GM10266 (cell line): ENCODE measurements around the gene CHST4.
"Not testable (repeated sequence)": the region's sequence is repeated elsewhere in the genome, so short reads cannot be mapped to it uniquely, and the experiment has no call there.

ENCODE experiments used
- DNase-seq: peaks from one replicate; pipeline ENCODE4 v3.0.0; 2012; ENCODE audit errors: extremely low spot score
- TF ChIP-seq, protein P1 (sequence below): IDR thresholded peaks from 2 replicates; pipeline ENCODE4 v1.5.1; 2012; ENCODE audit warnings: mild to moderate bottlenecking, low read depth; ENCODE audit not compliant: control insufficient read depth, insufficient read depth; ENCODE audit errors: missing control alignments

The CHST4 gene

GRCh38 chr16:71547168-71547567 lies 20.9 kb downstream of the CHST4 start:
- TF ChIP-seq, protein P1, sequence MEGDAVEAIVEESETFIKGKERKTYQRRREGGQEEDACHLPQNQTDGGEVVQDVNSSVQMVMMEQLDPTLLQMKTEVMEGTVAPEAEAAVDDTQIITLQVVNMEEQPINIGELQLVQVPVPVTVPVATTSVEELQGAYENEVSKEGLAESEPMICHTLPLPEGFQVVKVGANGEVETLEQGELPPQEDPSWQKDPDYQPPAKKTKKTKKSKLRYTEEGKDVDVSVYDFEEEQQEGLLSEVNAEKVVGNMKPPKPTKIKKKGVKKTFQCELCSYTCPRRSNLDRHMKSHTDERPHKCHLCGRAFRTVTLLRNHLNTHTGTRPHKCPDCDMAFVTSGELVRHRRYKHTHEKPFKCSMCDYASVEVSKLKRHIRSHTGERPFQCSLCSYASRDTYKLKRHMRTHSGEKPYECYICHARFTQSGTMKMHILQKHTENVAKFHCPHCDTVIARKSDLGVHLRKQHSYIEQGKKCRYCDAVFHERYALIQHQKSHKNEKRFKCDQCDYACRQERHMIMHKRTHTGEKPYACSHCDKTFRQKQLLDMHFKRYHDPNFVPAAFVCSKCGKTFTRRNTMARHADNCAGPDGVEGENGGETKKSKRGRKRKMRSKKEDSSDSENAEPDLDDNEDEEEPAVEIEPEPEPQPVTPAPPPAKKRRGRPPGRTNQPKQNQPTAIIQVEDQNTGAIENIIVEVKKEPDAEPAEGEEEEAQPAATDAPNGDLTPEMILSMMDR: no peak
- no peak for DNase-seq

- TF ChIP-seq, protein P1: no peak
- DNase-seq: no peak
These were observed 26.7 kb downstream of the CHST4 start for GRCh38 chr16:71552698-71553503.

- no peak for DNase-seq
- TF ChIP-seq, protein P1: no peak
These were observed 29.1 kb downstream of the CHST4 start for GRCh38 chr16:71555230-71555891.

GRCh38 chr16:71557299-71557698 lies 31.1 kb downstream of the CHST4 start:
- DNase-seq: no peak
- TF ChIP-seq, protein P1: no peak

DNA sequence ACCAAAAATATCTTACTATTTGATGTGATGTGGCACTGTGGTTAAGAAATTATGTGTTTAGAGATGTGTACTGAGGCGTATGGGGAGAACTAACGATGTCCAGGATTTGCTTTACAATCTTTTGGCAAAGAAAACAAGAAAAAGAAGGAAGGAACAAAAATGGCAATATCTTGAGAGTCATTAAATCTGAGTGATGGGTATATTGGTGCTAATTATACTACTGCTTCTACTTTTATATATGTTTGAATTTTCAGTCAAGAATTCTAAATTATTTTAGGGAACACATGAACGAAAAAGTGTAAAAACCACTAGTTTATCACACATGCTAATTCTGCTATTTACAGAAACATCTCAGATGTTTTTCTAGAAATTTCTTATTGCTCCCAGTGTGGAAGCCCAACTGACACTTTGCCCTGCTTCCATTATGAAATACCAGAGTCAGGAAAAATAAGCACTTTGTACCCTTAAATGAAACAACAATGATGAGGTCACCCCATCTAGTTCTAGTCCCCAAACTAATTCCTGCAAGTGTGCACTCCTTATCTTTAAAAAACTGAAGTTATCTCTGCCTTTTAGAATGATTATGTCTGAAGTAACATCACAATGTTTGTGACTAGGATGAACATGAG lies 31.8 kb downstream of the CHST4 start:
- TF ChIP-seq, protein P1: no peak
- no peak for DNase-seq

GRCh38 chr16:71559855-71560254 lies 33.6 kb downstream of the CHST4 start:
- DNase-seq: no peak
- TF ChIP-seq, protein P1: no peak

DNA sequence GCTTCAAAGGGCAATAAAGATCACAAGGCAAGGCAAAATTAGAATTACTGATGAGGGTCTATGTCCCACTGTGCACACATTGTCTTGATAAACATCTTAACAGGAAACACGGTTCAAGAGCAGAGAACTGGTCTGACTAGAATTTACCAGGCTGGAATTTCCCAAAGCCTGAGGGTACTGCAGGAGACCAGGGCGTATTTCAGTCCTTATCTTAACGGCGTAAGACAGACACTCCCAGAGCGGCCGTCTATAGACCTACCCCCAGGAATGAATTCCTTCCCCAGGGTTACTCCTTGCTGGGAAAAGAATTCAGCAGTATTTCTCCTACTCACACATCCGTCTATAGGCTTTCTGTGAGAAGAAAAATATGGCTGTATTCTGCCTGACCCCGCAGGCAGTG lies 35.7 kb downstream of the CHST4 start:
- not testable (repeated sequence) for DNase-seq
